HEK293 (cell line): ENCODE measurements around the gene ADK.
"Not testable (repeated sequence)": the region's sequence is repeated elsewhere in the genome, so short reads cannot be mapped to it uniquely, and the experiment has no call there.

ENCODE experiments used
- YY1 ChIP-seq: fragments of 450-650 bp; formaldehyde crosslinking; IDR thresholded peaks from 2 replicates; pipeline ENCODE4 v1.5.1; 2018; ENCODE audit warnings: missing biosample characterization, missing genetic modification characterization
- ZIC2 ChIP-seq: fragments of 450-650 bp; formaldehyde crosslinking; IDR thresholded peaks from 2 replicates; pipeline ENCODE4 v1.5.1; 2016; ENCODE audit warnings: missing biosample characterization, missing genetic modification characterization
- ZNF174 ChIP-seq: fragments of 450-650 bp; formaldehyde crosslinking; IDR thresholded peaks from 2 replicates; pipeline ENCODE4 v1.5.0; 2017; ENCODE audit warnings: missing biosample characterization, mild to moderate bottlenecking, missing genetic modification characterization
- ZNF24 ChIP-seq: fragments of 450-650 bp; formaldehyde crosslinking; IDR thresholded peaks from 2 replicates; pipeline ENCODE4 v1.5.1; 2016; ENCODE audit warnings: missing biosample characterization, missing genetic modification characterization
- ZNF274 ChIP-seq, 2 experiments: fragments of 200-500 bp in 1 of 2; fragments of 450-650 bp in 1 of 2; sonication (Bioruptor generic) in 1 of 2; formaldehyde crosslinking in 1 of 2; IDR thresholded peaks; 2 replicates each; pipeline versions ENCODE4 v1.5.1 to v1.6.1; 2014 to 2016; ENCODE audit warnings: borderline replicate concordance in 1 of 2, inconsistent platforms in 1 of 2, low read length in 1 of 2, missing biosample characterization in 1 of 2, missing genetic modification characterization in 1 of 2
- ZNF324 ChIP-seq: fragments of 450-650 bp; formaldehyde crosslinking; IDR thresholded peaks from 2 replicates; pipeline ENCODE4 v1.5.1; 2016; ENCODE audit warnings: missing biosample characterization, missing genetic modification characterization
- ZNF37A ChIP-seq: fragments of 450-650 bp; IDR thresholded peaks from 2 replicates; pipeline ENCODE4 v1.5.1; 2018; ENCODE audit warnings: missing biosample characterization, missing genetic modification characterization
- ZNF701 ChIP-seq: fragments of 450-650 bp; formaldehyde crosslinking; IDR thresholded peaks from 2 replicates; pipeline ENCODE4 v1.5.1; 2016; ENCODE audit warnings: missing biosample characterization, missing genetic modification characterization
- TF ChIP-seq, protein P1 (sequence below): fragments of 450-650 bp; formaldehyde crosslinking; IDR thresholded peaks from 2 replicates; pipeline ENCODE4 v1.5.1; 2016; ENCODE audit warnings: missing biosample characterization, missing genetic modification characterization
- TF ChIP-seq, protein P2 (sequence below): fragments of 450-650 bp; formaldehyde crosslinking; IDR thresholded peaks from 2 replicates; pipeline ENCODE4 v1.5.1; 2017; ENCODE audit warnings: missing biosample characterization, missing genetic modification characterization
- TF ChIP-seq, protein P3 (sequence below): fragments of 450-650 bp; formaldehyde crosslinking; conservative IDR thresholded peaks from 2 replicates; pipeline ENCODE4 v1.5.1; 2016; ENCODE audit warnings: low read depth, missing biosample characterization, missing genetic modification characterization

- TF ChIP-seq, protein P1, sequence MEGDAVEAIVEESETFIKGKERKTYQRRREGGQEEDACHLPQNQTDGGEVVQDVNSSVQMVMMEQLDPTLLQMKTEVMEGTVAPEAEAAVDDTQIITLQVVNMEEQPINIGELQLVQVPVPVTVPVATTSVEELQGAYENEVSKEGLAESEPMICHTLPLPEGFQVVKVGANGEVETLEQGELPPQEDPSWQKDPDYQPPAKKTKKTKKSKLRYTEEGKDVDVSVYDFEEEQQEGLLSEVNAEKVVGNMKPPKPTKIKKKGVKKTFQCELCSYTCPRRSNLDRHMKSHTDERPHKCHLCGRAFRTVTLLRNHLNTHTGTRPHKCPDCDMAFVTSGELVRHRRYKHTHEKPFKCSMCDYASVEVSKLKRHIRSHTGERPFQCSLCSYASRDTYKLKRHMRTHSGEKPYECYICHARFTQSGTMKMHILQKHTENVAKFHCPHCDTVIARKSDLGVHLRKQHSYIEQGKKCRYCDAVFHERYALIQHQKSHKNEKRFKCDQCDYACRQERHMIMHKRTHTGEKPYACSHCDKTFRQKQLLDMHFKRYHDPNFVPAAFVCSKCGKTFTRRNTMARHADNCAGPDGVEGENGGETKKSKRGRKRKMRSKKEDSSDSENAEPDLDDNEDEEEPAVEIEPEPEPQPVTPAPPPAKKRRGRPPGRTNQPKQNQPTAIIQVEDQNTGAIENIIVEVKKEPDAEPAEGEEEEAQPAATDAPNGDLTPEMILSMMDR (tag by site-specific recombination), result not testable (repeated sequence)
- not testable (repeated sequence) for TF ChIP-seq YY1 (tag by site-specific recombination); ZNF701 (tag by site-specific recombination); ZNF274 (IDR thresholded peaks at IDR 0.05; ENCODE audit: low read length); ZNF274 (tag by site-specific recombination; IDR thresholded peaks at IDR 0.05; ENCODE audit: borderline replicate concordance); ZNF37A (tag by site-specific recombination); ZIC2 (tag by site-specific recombination); ZNF174 (tag by site-specific recombination); ZNF324 (tag by site-specific recombination); ZNF24
- TF ChIP-seq, protein P2, sequence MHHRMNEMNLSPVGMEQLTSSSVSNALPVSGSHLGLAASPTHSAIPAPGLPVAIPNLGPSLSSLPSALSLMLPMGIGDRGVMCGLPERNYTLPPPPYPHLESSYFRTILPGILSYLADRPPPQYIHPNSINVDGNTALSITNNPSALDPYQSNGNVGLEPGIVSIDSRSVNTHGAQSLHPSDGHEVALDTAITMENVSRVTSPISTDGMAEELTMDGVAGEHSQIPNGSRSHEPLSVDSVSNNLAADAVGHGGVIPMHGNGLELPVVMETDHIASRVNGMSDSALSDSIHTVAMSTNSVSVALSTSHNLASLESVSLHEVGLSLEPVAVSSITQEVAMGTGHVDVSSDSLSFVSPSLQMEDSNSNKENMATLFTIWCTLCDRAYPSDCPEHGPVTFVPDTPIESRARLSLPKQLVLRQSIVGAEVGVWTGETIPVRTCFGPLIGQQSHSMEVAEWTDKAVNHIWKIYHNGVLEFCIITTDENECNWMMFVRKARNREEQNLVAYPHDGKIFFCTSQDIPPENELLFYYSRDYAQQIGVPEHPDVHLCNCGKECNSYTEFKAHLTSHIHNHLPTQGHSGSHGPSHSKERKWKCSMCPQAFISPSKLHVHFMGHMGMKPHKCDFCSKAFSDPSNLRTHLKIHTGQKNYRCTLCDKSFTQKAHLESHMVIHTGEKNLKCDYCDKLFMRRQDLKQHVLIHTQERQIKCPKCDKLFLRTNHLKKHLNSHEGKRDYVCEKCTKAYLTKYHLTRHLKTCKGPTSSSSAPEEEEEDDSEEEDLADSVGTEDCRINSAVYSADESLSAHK (tag by site-specific recombination), result not testable (repeated sequence)
- TF ChIP-seq, protein P3, sequence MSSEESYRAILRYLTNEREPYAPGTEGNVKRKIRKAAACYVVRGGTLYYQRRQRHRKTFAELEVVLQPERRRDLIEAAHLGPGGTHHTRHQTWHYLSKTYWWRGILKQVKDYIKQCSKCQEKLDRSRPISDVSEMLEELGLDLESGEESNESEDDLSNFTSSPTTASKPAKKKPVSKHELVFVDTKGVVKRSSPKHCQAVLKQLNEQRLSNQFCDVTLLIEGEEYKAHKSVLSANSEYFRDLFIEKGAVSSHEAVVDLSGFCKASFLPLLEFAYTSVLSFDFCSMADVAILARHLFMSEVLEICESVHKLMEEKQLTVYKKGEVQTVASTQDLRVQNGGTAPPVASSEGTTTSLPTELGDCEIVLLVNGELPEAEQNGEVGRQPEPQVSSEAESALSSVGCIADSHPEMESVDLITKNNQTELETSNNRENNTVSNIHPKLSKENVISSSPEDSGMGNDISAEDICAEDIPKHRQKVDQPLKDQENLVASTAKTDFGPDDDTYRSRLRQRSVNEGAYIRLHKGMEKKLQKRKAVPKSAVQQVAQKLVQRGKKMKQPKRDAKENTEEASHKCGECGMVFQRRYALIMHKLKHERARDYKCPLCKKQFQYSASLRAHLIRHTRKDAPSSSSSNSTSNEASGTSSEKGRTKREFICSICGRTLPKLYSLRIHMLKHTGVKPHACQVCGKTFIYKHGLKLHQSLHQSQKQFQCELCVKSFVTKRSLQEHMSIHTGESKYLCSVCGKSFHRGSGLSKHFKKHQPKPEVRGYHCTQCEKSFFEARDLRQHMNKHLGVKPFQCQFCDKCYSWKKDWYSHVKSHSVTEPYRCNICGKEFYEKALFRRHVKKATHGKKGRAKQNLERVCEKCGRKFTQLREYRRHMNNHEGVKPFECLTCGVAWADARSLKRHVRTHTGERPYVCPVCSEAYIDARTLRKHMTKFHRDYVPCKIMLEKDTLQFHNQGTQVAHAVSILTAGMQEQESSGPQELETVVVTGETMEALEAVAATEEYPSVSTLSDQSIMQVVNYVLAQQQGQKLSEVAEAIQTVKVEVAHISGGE (tag by site-specific recombination), result not testable (repeated sequence)
These were observed 345.3 kb downstream of the ADK start for GRCh38 chr10:74496276-74496675.
